Measurements from ENCODE around the gene GTF2I.

- TF ChIP-seq CTCF (IDR thresholded peaks at IDR 0.05) (no peak), POLR2A (IDR thresholded peaks at IDR 0.05) (no peak)
Observed at GRCh38 chr7:74612015-74612829, 45.3 kb upstream of the GTF2I start.
